GM21390 (cell line): ENCODE data around the gene KLHDC1.
"Not testable (repeated sequence)": the region's sequence is repeated elsewhere in the genome, so short reads cannot be mapped to it uniquely, and the experiment has no call there.

Source experiments
- ATAC-seq: cut with Tn5 transposase; IDR thresholded peaks from one replicate; pipeline ENCODE4 v1.9.1; 2021; ENCODE audit not compliant: unreplicated experiment

The KLHDC1 gene

GRCh38 chr14:49721733-49722435, 29.0 kb downstream of the KLHDC1 start:
- not testable (repeated sequence) for ATAC-seq

- no peak for ATAC-seq
Observed at GRCh38 chr14:49727171-49727570, 34.3 kb downstream of the KLHDC1 start.

DNA sequence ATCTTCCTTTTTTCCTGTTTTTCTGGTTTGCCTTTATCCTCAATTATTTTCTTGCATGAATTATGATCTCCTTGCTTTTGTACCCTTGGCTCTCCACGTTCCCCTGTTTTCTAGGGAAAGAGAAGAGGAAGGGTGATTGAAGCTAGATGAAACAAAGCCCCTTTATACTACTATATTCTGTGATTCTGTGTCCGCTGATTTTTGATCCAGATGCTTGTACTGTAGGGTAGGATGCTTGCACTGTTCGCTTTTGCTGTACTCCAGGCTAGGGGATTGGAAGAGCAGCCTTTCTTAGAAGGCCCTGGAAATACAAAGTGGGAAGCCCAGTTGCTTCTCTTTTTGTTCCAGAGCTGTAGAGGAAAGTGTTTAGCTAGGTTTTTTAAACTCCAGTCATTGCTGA, 40.0 kb downstream of the KLHDC1 start:
- no peak for ATAC-seq

DNA sequence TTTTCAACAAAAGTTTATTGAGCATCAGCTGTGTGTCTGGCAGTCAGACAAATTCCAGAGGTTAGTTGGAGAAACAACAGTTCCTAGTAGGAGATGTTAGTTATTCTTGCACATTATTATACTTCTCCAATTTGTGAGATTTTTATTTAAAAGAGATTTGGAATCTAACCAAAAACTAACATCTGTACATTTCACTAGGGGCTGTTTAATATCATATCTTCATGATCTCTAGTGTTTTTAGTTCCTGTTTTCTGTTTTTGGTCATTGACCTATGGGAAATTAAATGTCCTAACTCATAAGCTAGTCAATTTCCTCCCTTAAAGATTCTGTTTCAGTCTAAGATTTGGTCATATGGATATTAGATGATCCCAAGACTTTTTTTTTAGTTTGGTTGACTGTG, 40.9 kb downstream of the KLHDC1 start:
- ATAC-seq, result no peak

- ATAC-seq, result not testable (repeated sequence)
Observed at GRCh38 chr14:49735669-49736068, 42.7 kb downstream of the KLHDC1 start.

DNA sequence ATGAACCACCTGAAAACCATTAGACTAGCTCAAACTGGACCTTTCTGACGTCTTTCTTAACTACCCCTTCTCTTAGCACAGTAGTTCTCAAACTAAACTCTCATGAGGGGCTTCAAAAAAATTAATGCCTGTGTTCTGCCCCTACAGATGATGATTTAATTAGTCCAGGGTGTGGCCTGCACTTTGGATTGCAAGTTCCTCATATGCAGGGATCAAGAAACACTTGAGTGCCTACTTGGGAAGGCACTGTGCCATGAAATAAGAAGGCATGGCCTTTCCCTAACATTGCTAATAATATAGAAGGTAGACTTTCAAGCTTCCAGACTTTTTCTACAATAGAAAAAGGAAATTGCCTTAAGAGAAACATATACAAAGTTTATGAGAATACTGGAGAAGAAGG, 52.3 kb downstream of the KLHDC1 start:
- no peak for ATAC-seq

DNA sequence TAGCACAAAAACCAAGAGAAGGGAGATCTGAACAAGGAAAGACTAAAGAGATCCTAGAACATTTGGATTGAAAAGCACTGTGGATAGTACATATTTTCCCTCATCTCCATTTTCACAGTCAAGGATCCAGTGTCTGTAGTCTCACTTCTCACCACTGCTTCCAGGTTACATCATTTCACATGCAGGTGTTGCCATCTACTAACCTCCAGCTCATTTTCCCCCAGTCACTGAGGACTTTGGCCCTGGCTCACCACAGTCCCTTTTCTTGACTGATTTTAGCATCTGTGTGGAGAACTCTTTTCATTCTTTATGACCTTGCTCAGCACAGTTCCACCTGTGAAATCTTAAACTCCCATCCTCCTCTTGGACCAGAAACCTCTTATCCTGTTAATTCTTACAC, 53.6 kb downstream of the KLHDC1 start:
- ATAC-seq, result not testable (repeated sequence)

DNA sequence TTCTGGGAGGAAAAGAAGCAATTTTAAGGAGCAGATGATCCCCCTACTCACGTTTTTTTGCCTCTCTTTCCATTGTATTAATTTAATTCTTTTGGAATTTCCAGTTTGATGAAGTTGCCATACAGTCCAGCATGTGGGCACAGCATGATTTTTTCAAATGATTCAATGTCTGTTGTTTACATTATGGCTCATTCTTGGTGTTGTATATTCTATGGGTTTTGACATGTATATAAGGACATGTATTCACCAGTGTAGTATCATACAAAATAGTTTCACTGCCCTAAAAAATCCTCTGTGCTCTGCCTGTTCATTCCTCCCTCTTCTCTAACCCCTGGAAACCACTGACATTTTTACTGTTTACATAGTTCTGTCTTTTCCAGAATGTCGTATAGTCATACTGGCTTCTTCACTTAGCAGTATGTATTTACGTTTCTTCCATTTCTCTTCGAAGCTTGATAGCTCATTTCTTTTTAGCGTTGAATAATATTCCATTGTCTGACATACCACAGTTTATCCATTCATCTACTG, 61.7 kb downstream of the KLHDC1 start:
- ATAC-seq, result no peak

GRCh38 chr14:49755378-49755777, 62.5 kb downstream of the KLHDC1 start:
- ATAC-seq, result no peak

GRCh38 chr14:49761839-49762551, 69.1 kb downstream of the KLHDC1 start:
- ATAC-seq, result no peak

- no peak for ATAC-seq
Observed at GRCh38 chr14:49766839-49767238, 73.9 kb downstream of the KLHDC1 start.

- no peak for ATAC-seq
Observed at GRCh38 chr14:49767270-49767570, 74.3 kb downstream of the KLHDC1 start.

DNA sequence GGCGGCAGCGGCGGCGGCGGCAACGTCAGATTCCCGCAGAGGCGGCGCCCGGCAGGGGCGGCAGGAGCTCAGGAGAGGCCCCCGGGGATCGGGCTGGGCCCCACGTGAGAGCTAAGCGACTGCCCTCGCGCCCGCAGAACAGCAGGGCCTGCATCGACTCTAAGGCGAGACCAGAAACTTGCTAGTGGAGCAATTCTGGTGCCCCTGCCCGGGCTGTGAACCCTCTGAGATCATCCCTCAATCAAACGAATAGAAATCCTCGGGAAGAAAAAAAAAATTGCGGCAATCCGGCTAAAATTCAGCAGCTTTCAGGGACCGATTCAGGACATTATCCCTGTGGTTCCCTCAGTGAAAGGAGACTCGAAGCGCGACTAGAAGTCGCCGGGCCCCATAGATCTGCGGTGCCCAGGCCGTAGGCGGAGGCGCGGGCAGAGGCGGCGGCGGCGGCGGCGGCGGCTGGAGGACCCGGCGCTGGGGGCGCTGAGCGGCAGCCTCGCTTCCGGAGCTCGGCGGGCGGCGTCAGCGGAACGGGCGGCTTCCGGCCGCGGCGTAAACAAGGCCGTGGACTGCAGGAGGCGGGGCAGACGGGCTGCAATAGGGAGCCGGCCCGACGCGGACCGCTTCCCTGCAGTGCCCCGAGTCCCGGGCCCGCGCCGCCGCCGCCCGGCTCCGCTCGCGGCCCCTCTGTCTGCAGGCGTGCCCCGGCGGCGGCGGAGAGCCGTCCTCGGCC, 74.8 kb downstream of the KLHDC1 start, which contains the start of gene KLHDC2:
Gene KLHDC2 (plus strand): TSS at position 583 of the 730 bp plus-strand sequence. CDS start 316 bp downstream, outside the sequence.
- ATAC-seq, result peak; percentile 90

GRCh38 chr14:49768301-49769121, 75.6 kb downstream of the KLHDC1 start:
- peak; percentile 22 for ATAC-seq

GRCh38 chr14:49769171-49769570, 76.3 kb downstream of the KLHDC1 start:
- ATAC-seq, result no peak

DNA sequence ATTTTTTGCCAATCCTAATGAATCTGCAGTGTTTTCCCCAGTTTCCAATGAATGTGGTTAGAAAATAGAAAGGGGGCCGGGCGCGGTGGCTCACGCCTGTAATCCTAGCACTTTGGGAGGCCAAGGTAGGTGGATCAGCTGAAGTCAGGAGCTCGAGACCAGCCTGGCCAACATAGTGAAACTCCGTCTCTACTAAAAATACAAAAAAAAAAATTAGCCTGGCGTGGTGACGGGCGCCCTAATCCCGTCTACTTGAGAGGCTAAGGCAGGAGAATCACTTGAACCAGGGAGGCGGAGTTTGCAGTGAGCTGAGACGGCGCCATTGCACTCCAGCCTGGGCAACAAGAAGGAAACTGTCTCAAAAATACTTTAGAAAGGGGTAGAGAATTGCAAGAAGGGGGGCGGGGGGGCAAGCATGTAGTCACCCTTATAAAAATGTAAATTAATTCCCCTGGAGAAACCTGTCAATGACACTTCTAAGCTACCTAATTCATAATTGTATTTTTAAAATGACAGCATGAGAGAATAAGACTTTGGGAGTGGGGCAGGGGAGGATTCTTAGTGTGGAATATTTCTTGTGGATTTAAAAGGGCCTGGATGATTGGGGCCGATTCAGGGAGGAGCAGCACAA, 76.8 kb downstream of the KLHDC1 start:
- ATAC-seq, result no peak

- ATAC-seq, result no peak
Observed at GRCh38 chr14:49770212-49770817, 77.4 kb downstream of the KLHDC1 start.

DNA sequence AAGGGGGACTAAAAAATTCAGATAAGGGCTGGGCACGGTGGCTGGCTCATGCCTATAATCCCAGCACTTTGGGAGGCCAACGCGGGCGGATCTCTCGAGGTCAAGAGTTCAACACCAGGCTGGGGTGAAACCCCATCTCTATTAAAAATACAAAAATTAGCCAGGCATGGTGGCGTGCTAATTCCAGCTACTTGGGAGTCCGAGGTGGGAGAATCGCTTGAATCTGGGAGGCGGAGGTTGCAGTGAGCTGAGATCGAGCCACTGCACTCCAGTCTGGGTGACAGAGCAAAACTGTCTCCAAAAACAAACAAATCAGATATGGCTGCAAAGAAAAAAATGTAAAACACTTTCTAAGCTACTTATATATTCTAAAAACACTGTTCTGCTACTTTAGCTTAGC, 78.8 kb downstream of the KLHDC1 start:
- ATAC-seq, result not testable (repeated sequence)

- ATAC-seq, result no peak
Observed at GRCh38 chr14:49774106-49774505, 81.2 kb downstream of the KLHDC1 start.

- ATAC-seq, result no peak
Observed at GRCh38 chr14:49778421-49778820, 85.5 kb downstream of the KLHDC1 start.
